HepG2 (cell line): ENCODE measurements around the gene RAB3GAP1. TPM values are rescaled to one million over a fixed set of nuclear protein-coding genes. Genes with fewer than 3 reads are reported as not detected.

Experiments
- ATF5 ChIP-seq: sonication (generic); formaldehyde crosslinking; IDR thresholded peaks from 2 replicates; pipeline ENCODE4 v1.4.0; 2020; ENCODE audit warnings: mild to moderate bottlenecking, low read depth, missing genetic modification reagents
- KDM2A ChIP-seq: sonication (generic); formaldehyde crosslinking; IDR thresholded peaks from 2 replicates; pipeline ENCODE4 v1.4.0; 2020; ENCODE audit warnings: low read depth, missing genetic modification reagents, borderline replicate concordance
- TRIM24 ChIP-seq: sonication (generic); formaldehyde crosslinking; IDR thresholded peaks from 2 replicates; pipeline ENCODE4 v1.8.0; 2022; ENCODE audit warnings: mild to moderate bottlenecking, missing genetic modification reagents
- ZBTB1 ChIP-seq: sonication (generic); formaldehyde crosslinking; IDR thresholded peaks from 2 replicates; pipeline ENCODE4 v1.4.0; 2020; ENCODE audit warnings: missing genetic modification reagents, borderline replicate concordance
- ZBTB14 ChIP-seq: sonication (generic); formaldehyde crosslinking; IDR thresholded peaks from 2 replicates; pipeline ENCODE4 v1.4.0; 2020; ENCODE audit warnings: missing genetic modification reagents
- ZBTB39 ChIP-seq: sonication (generic); formaldehyde crosslinking; IDR thresholded peaks from 2 replicates; pipeline ENCODE4 v1.5.0; 2020; ENCODE audit warnings: missing genetic modification reagents
- ZNF136 ChIP-seq: sonication (generic); formaldehyde crosslinking; IDR thresholded peaks from 2 replicates; pipeline ENCODE4 v1.8.1; 2022; ENCODE audit warnings: low read depth, mild to moderate bottlenecking, moderate library complexity, missing genetic modification reagents
- ZNF253 ChIP-seq: sonication (generic); formaldehyde crosslinking; IDR thresholded peaks from 2 replicates; pipeline ENCODE4 v1.8.0; 2022; ENCODE audit warnings: mild to moderate bottlenecking, missing genetic modification reagents, borderline replicate concordance
- ZNF317 ChIP-seq: sonication (generic); formaldehyde crosslinking; IDR thresholded peaks from 2 replicates; pipeline ENCODE4 v1.5.0; 2020; ENCODE audit warnings: mild to moderate bottlenecking, missing genetic modification reagents
- ZNF570 ChIP-seq: sonication (generic); formaldehyde crosslinking; IDR thresholded peaks from 2 replicates; pipeline ENCODE4 v1.4.0; 2020; ENCODE audit warnings: mild to moderate bottlenecking, missing genetic modification reagents, borderline replicate concordance
- ZNF589 ChIP-seq: sonication (generic); formaldehyde crosslinking; conservative IDR thresholded peaks from 2 replicates; pipeline ENCODE4 v1.8.0; 2022; ENCODE audit warnings: mild to moderate bottlenecking, moderate library complexity, missing genetic modification reagents
- polyA plus RNA-seq, 8 experiments: library from polyadenylated mRNA; depleted of rRNA in 3 of 8; stranded (reverse) in 7 of 8; unstranded in 1 of 8; fragments of >200 nt; fragmentation: Illumina TruSeq in 4 of 8; extraction: Trizol in 4 of 8; gene quantifications; 2 replicates each; pipeline versions ENCODE4 v1.2.1 to v1.2.3, GENCODE V29; 2011 to 2016; ENCODE audit warnings: low read depth in 4 of 8, missing spikeins in 1 of 8, mixed read lengths in 1 of 8; ENCODE audit not compliant: insufficient read depth in 1 of 8
- total RNA-seq, 5 experiments: library from RNA; depleted of rRNA; stranded (reverse); fragments of >200 nt; fragmentation: Illumina TruSeq; extraction: Trizol; gene quantifications; 2 replicates each; pipeline ENCODE4 v1.2.3, GENCODE V29; 2016; ENCODE audit warnings: low read depth in 1 of 5
- TF ChIP-seq, protein P1 (sequence below): sonication (generic); formaldehyde crosslinking; IDR thresholded peaks from 2 replicates; pipeline ENCODE4 v1.4.0; 2020; ENCODE audit warnings: mild to moderate bottlenecking, missing genetic modification reagents, borderline replicate concordance
- TF ChIP-seq, protein P2 (sequence below): sonication (generic); formaldehyde crosslinking; IDR thresholded peaks from 2 replicates; pipeline ENCODE4 v1.4.0; 2020; ENCODE audit warnings: missing genetic modification reagents

Gene RAB3GAP1
- total and polyA plus RNA-seq, 2 of the 13 experiments (the other 11 are each of a cell fraction or from before 2014, with no cell fraction given): 15.2 to 48.8 TPM

DNA sequence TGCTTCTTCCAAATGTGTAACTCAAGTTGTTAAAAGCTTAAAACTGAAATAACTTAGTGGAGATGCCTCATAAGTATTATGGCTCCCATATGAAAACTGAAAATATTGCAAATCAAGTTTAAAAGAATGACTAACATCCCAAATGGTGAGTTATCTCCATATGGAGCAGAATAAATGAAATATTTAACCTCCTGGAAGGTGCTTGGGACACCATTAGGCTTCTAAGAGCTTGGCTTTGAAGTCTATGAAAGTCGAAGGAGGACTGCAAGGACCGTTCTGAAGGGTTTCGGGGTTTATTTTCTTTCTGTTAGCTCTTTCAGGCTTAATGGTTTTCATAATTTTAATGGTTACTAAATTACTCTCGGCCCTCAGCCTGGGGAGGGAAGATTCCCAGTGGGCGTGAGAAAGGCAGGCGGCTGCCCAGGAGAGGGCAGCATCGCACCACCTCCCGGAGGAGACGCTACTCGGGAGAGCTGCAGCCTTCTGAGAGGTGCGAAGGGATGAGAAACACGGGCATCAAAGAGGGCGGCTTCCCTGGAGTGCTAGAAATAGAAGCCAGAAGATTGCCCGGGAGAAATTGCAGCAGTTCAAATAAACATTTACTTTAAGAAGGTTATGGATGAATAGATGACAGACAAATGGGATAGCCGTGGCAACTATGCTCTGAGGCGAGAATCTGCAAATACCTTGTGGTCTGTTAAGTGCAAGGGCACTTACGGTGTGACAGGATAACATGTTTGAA lies 47.9 kb upstream of the RAB3GAP1 start (continued):
- TF ChIP-seq, protein P1, sequence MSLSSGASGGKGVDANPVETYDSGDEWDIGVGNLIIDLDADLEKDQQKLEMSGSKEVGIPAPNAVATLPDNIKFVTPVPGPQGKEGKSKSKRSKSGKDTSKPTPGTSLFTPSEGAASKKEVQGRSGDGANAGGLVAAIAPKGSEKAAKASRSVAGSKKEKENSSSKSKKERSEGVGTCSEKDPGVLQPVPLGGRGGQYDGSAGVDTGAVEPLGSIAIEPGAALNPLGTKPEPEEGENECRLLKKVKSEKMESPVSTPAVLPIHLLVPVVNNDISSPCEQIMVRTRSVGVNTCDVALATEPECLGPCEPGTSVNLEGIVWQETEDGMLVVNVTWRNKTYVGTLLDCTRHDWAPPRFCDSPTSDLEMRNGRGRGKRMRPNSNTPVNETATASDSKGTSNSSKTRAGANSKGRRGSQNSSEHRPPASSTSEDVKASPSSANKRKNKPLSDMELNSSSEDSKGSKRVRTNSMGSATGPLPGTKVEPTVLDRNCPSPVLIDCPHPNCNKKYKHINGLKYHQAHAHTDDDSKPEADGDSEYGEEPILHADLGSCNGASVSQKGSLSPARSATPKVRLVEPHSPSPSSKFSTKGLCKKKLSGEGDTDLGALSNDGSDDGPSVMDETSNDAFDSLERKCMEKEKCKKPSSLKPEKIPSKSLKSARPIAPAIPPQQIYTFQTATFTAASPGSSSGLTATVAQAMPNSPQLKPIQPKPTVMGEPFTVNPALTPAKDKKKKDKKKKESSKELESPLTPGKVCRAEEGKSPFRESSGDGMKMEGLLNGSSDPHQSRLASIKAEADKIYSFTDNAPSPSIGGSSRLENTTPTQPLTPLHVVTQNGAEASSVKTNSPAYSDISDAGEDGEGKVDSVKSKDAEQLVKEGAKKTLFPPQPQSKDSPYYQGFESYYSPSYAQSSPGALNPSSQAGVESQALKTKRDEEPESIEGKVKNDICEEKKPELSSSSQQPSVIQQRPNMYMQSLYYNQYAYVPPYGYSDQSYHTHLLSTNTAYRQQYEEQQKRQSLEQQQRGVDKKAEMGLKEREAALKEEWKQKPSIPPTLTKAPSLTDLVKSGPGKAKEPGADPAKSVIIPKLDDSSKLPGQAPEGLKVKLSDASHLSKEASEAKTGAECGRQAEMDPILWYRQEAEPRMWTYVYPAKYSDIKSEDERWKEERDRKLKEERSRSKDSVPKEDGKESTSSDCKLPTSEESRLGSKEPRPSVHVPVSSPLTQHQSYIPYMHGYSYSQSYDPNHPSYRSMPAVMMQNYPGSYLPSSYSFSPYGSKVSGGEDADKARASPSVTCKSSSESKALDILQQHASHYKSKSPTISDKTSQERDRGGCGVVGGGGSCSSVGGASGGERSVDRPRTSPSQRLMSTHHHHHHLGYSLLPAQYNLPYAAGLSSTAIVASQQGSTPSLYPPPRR (CRISPR knock-in tag): no peak
- TF ChIP-seq ATF5 (CRISPR knock-in tag): no peak
- no peak for TF ChIP-seq ZBTB14
- TF ChIP-seq ZBTB1 (CRISPR knock-in tag): no peak
- 0 out of 2 replicates have a peak, but pooled peaks have one; percentile 34 for TF ChIP-seq ZNF317 (CRISPR knock-in tag)
- TF ChIP-seq ZBTB39 (CRISPR knock-in tag): no peak
- TF ChIP-seq ZNF136 (CRISPR knock-in tag): peak; percentile 67; the same call in 1 of the 2 replicates
- TF ChIP-seq, protein P2, sequence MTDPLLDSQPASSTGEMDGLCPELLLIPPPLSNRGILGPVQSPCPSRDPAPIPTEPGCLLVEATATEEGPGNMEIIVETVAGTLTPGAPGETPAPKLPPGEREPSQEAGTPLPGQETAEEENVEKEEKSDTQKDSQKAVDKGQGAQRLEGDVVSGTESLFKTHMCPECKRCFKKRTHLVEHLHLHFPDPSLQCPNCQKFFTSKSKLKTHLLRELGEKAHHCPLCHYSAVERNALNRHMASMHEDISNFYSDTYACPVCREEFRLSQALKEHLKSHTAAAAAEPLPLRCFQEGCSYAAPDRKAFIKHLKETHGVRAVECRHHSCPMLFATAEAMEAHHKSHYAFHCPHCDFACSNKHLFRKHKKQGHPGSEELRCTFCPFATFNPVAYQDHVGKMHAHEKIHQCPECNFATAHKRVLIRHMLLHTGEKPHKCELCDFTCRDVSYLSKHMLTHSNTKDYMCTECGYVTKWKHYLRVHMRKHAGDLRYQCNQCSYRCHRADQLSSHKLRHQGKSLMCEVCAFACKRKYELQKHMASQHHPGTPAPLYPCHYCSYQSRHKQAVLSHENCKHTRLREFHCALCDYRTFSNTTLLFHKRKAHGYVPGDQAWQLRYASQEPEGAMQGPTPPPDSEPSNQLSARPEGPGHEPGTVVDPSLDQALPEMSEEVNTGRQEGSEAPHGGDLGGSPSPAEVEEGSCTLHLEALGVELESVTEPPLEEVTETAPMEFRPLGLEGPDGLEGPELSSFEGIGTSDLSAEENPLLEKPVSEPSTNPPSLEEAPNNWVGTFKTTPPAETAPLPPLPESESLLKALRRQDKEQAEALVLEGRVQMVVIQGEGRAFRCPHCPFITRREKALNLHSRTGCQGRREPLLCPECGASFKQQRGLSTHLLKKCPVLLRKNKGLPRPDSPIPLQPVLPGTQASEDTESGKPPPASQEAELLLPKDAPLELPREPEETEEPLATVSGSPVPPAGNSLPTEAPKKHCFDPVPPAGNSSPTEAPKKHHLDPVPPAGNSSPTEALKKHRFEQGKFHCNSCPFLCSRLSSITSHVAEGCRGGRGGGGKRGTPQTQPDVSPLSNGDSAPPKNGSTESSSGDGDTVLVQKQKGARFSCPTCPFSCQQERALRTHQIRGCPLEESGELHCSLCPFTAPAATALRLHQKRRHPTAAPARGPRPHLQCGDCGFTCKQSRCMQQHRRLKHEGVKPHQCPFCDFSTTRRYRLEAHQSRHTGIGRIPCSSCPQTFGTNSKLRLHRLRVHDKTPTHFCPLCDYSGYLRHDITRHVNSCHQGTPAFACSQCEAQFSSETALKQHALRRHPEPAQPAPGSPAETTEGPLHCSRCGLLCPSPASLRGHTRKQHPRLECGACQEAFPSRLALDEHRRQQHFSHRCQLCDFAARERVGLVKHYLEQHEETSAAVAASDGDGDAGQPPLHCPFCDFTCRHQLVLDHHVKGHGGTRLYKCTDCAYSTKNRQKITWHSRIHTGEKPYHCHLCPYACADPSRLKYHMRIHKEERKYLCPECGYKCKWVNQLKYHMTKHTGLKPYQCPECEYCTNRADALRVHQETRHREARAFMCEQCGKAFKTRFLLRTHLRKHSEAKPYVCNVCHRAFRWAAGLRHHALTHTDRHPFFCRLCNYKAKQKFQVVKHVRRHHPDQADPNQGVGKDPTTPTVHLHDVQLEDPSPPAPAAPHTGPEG (CRISPR knock-in tag): no peak
- no peak for TF ChIP-seq ZNF253 (CRISPR knock-in tag)
- no peak for TF ChIP-seq ZNF589 (CRISPR knock-in tag)
- no peak for TF ChIP-seq TRIM24
- no peak for TF ChIP-seq ZNF570 (CRISPR knock-in tag)
- TF ChIP-seq KDM2A (CRISPR knock-in tag): peak; percentile 88
